Gastrocnemius medialis (tissue), 4 donors: ENCODE measurements around the gene SQOR. TPM values are rescaled to one million over a fixed set of nuclear protein-coding genes. Genes with fewer than 3 reads are reported as not detected.

ENCODE experiments used
- ATAC-seq, 2 donors: fragments of 150-250 bp; one replicate each; pipeline ENCODE4 v1.9.1; 2016
- DNase-seq, 2 donors: peaks; one replicate each; pipeline ENCODE4 v3.0.0-alpha.2; 2019
- H3K27ac ChIP-seq, 4 donors: fragments of 200-600 bp; sonication (generic); 1 replicate in 1 of 4; 2 replicates in 3 of 4; pipeline ENCODE4 v1.5.1; 2016 to 2018; ENCODE audit warnings: mild to moderate bottlenecking in 2 of 4, moderate library complexity in 1 of 4
- H3K27me3 ChIP-seq, 3 donors: fragments of 200-600 bp; sonication (generic) in 2 of 3; 1 replicate in 1 of 3; 2 replicates in 2 of 3; pipeline versions ENCODE4 v1.5.1 to v1.6.0; 2016 to 2019; ENCODE audit warnings: mild to moderate bottlenecking in 1 of 3, moderate library complexity in 1 of 3
- H3K36me3 ChIP-seq, 2 donors: fragments of 200-600 bp; sonication (generic) in 1 of 2; one replicate each; pipeline ENCODE4 v1.5.1; 2017 to 2018
- H3K4me1 ChIP-seq, 2 donors: fragments of 200-600 bp; sonication (generic) in 1 of 2; one replicate each; pipeline ENCODE4 v1.5.1; 2016 to 2017; ENCODE audit warnings: mild to moderate bottlenecking in 2 of 2
- H3K4me3 ChIP-seq, 4 donors: fragments of 200-600 bp; sonication (generic) in 3 of 4; 1 replicate in 1 of 4; 2 replicates in 3 of 4; pipeline ENCODE4 v1.5.1; 2016 to 2019; ENCODE audit warnings: mild to moderate bottlenecking in 2 of 4
- H3K9me3 ChIP-seq, 3 donors: fragments of 200-600 bp; sonication (generic) in 2 of 3; 1 replicate in 1 of 3; 2 replicates in 2 of 3; pipeline ENCODE4 v1.5.1; 2016 to 2019
- CTCF ChIP-seq, 5 experiments: fragments of 450-650 bp in 3 of 5; fragments of 200-600 bp in 2 of 5; sonication (generic) in 2 of 5; IDR thresholded peaks in 4 of 5; conservative IDR thresholded peaks in 1 of 5; 1 replicate in 4 of 5; 2 replicates in 1 of 5; pipeline ENCODE4 v1.5.1; 2016 to 2019; ENCODE audit warnings: antibody characterized with exemption in 5 of 5, mild to moderate bottlenecking in 3 of 5, moderate library complexity in 3 of 5
- POLR2A ChIP-seq, 2 donors: fragments of 450-650 bp; IDR thresholded peaks; one replicate each; pipeline ENCODE4 v1.6.1; 2017; ENCODE audit warnings: antibody characterized with exemption in 2 of 2, mild to moderate bottlenecking in 2 of 2, moderate library complexity in 2 of 2
- in situ Hi-C, 4 donors: fragments of 200-750 bp; cut with MboI; loops; one replicate each; pipeline versions ENCODE4 v1.15.0 to v1.8.0; 2017; ENCODE audit warnings: low sequenced_read_pairs in 4 of 4
- intact Hi-C: fragments of 100-400 bp; cut with DNase I; formaldehyde crosslinking; loops from one replicate; pipeline ENCODE4 v1.15.1; 2023; ENCODE audit warnings: low total_unique reads
- total RNA-seq, 4 donors: library from RNA; depleted of rRNA; stranded (reverse); fragments of >200 nt; gene quantifications; one replicate each; pipeline versions ENCODE4 v1.1.0 to v1.2.3, GENCODE V29; 2016

Gene SQOR
- total RNA-seq, 4 donors from 2014 or later: 140 to 194 (median 164) TPM

- TF ChIP-seq POLR2A (IDR thresholded peaks at IDR 0.05) (no peak), CTCF (IDR thresholded peaks at IDR 0.05 in 4 of 5, conservative IDR thresholded peaks at IDR 0.05 in 1 of 5) (no peak)
- no peak for ATAC-seq
- DNase-seq: no peak
- peaks cover 0 to 15% of the 10 kb centered on the region in 2 donors for H3K36me3 ChIP-seq
- no peaks in the 10 kb centered on the region for H3K9me3 ChIP-seq
- no peak overlapping the region for H3K27ac ChIP-seq
- no peak overlapping the region for H3K4me3 ChIP-seq
- peaks cover 39 to 45% of the 10 kb centered on the region in 2 donors for H3K4me1 ChIP-seq
- in situ Hi-C loops (no loop called here), intact Hi-C loops (no loop called here)
- H3K27me3 ChIP-seq: no peaks in the 10 kb centered on the region
Observed at GRCh38 chr15:45657254-45657653, 22.4 kb downstream of the SQOR start.

GRCh38 chr15:45657764-45658545 lies 23.1 kb downstream of the SQOR start:
- H3K36me3 ChIP-seq: peaks cover 0 to 22% of the 10 kb centered on the region in 2 donors
- TF ChIP-seq POLR2A (IDR thresholded peaks at IDR 0.05): no peak
- no peak for TF ChIP-seq CTCF (IDR thresholded peaks at IDR 0.05 in 4 of 5, conservative IDR thresholded peaks at IDR 0.05 in 1 of 5)
- H3K4me1 ChIP-seq: peaks cover 39 to 45% of the 10 kb centered on the region in 2 donors
- no peak overlapping the region for H3K4me3 ChIP-seq
- DNase-seq (no peak), ATAC-seq (no peak)
- intact Hi-C loops: no loop called here
- H3K27me3 ChIP-seq: no peaks in the 10 kb centered on the region
- no peaks in the 10 kb centered on the region for H3K9me3 ChIP-seq
- H3K27ac ChIP-seq: peak overlapping the region in 1 of 4 donors; percentile 2
- in situ Hi-C loops: no loop called here

DNA sequence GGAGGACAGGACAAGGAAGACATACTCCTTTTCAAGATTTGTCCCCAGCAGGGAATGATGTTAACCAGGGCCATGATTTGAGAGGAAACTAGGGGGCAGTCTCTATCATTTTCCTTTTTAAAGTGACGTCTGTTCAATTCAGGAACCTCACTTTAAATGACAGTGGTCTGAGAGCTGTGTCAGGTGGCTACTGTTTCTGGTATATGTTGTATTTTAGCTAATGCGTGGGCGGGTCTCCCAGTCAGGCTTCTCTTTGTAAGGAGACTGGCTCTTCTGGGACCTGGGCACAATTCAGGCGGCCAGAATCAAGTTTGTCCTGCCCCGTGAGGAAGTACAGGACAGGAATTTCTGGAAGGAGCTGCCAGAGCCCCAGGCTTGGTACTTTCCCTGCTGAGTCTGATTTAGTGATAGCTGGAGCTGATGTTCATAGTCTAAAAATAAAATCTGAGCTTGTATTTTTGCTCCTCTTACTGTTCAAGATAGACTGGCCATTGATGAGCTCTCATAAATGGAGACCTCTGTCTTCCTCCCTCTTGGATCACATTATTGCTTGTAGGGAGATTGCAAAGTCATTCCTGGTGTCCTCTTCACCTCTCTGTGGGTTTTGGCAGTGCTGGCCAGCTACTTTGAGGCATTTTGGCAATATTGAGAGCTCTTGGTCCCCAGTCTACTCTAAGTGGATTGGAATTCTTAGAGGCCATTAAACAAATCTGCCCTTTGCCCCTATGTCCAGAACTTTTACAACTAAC lies 25.6 kb downstream of the SQOR start:
- Histone ChIP-seq H3K36me3 (peaks cover 0 to 37% of the 10 kb centered on the region in 2 donors), H3K4me3 (no peak overlapping the region), H3K27ac (peak overlapping the region; percentile 78 to 81 (median 80)), H3K4me1 (peaks cover 32 to 47% of the 10 kb centered on the region in 2 donors), H3K9me3 (no peaks in the 10 kb centered on the region), H3K27me3 (no peaks in the 10 kb centered on the region)
- ATAC-seq (peak; percentile 90 to 94), DNase-seq (peak; percentile 51 to 66)
- peak in 2 of 5 experiments; percentile 10 to 29 for TF ChIP-seq CTCF (IDR thresholded peaks at IDR 0.05 in 4 of 5, conservative IDR thresholded peaks at IDR 0.05 in 1 of 5)
- no peak for TF ChIP-seq POLR2A (IDR thresholded peaks at IDR 0.05)
- in situ Hi-C loops (no loop called here), intact Hi-C loops (loop anchor here (2.0 kb wide), 1 partner anchor 26 kb away; the partner anchor contains the start of gene SQOR)

DNA sequence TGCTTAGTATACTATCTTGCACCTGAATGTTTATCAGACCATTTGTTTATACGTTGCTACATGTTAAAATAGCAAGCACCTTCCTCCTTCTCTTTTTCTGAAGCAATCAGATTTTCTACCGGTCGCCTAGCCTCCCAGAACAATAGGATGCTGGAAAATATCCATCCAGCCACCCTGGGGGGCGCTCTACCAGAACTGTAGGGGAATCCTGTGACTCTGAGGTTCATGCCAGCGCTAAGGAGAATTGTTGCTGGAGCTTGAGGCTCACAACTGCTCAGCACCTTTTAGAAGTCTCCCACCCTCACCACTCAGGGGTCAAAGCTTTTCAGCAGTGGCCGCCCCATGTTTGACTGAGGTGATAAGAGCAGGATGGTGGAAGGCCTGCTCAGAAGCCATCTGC lies 27.5 kb downstream of the SQOR start:
- Histone ChIP-seq H3K36me3 (peaks cover 0 to 42% of the 10 kb centered on the region in 2 donors), H3K27me3 (no peaks in the 10 kb centered on the region), H3K4me1 (peaks cover 27 to 43% of the 10 kb centered on the region in 2 donors), H3K9me3 (no peaks in the 10 kb centered on the region), H3K4me3 (no peak overlapping the region), H3K27ac (no peak overlapping the region)
- no peak for DNase-seq
- intact Hi-C loops (no loop called here), in situ Hi-C loops (no loop called here)
- ATAC-seq: no peak
- TF ChIP-seq CTCF (IDR thresholded peaks at IDR 0.05 in 4 of 5, conservative IDR thresholded peaks at IDR 0.05 in 1 of 5): no peak
- TF ChIP-seq POLR2A (IDR thresholded peaks at IDR 0.05): no peak
